ENCODE measurements around the gene DNPH1.

DNA sequence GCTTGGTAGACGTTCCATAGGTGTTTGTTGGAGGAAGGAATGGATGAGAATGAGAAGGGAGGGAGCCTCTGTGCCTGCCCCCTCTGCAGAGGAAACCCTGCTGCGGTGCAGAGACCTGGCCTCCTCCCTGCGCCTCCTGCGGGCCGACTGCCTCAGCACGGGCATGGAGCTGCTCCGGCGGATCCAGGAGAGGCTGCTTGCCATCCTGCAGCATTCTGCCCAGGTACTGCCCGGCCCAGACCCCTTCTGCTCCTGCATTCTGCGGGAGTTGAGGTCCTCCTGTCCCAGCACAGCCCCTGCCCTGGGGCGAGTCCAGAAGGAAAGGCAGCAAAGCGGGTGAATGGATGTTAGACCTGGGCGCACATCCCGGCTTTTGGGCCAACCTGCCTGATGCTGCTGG lies 6.1 kb downstream of the DNPH1 start:
- TF ChIP-seq, protein P1, sequence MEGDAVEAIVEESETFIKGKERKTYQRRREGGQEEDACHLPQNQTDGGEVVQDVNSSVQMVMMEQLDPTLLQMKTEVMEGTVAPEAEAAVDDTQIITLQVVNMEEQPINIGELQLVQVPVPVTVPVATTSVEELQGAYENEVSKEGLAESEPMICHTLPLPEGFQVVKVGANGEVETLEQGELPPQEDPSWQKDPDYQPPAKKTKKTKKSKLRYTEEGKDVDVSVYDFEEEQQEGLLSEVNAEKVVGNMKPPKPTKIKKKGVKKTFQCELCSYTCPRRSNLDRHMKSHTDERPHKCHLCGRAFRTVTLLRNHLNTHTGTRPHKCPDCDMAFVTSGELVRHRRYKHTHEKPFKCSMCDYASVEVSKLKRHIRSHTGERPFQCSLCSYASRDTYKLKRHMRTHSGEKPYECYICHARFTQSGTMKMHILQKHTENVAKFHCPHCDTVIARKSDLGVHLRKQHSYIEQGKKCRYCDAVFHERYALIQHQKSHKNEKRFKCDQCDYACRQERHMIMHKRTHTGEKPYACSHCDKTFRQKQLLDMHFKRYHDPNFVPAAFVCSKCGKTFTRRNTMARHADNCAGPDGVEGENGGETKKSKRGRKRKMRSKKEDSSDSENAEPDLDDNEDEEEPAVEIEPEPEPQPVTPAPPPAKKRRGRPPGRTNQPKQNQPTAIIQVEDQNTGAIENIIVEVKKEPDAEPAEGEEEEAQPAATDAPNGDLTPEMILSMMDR (IDR thresholded peaks at IDR 0.05) = no peak
- no peak for TF ChIP-seq POLR2A (IDR thresholded peaks at IDR 0.05)
